ENCODE measurements around the gene OMP.

DNA sequence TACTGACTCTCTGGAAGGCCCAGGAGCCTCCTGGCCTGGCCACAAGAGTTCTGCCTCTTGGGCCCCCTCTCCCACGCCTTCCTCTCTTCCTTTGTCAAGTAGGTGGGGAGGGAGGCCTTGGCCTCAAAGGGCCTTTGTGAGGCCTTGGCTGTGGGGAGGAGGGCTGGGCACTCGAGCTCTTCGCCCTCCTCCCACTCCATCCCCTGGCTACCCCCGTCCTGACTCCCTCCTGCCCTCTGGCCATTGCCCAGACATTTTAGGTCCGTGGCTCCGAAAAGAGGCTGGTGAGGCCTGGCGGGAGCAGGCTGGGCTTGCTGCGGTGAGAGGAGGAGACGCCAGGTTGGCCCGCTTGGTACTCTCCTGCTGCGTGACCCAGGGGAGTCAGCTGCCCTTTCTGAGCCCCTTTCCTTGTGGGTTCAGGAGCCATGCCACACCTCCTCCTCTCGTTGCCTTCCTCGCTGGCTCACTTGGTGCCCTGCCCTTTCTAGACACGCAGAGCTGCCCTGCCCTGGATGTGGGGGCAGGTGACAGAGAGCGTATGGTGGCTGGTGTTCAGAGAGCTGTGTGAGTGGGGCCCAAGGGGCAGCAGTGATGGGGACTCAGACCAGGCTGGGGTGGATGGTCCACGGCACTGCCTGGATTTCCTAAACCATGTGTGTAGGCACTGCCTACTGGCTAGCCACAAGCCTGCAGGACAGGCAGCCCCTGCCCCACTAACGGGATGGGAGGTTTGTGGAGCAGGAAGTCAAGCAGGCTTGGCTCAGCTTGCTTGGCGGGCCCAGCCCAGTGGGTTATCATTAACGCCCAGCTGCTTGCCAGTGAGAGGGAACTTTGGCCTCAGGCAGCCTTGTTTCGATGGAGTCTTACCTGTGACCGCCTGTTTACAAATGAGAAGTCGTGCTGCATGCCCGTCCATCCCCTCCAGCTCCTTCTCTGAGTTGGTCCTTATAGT lies 15.8 kb upstream of the OMP start:
- no peak for TF ChIP-seq MAX (IDR thresholded peaks at IDR 0.05; ENCODE audit: insufficient read depth, insufficient read length)
- TF ChIP-seq, protein P1, sequence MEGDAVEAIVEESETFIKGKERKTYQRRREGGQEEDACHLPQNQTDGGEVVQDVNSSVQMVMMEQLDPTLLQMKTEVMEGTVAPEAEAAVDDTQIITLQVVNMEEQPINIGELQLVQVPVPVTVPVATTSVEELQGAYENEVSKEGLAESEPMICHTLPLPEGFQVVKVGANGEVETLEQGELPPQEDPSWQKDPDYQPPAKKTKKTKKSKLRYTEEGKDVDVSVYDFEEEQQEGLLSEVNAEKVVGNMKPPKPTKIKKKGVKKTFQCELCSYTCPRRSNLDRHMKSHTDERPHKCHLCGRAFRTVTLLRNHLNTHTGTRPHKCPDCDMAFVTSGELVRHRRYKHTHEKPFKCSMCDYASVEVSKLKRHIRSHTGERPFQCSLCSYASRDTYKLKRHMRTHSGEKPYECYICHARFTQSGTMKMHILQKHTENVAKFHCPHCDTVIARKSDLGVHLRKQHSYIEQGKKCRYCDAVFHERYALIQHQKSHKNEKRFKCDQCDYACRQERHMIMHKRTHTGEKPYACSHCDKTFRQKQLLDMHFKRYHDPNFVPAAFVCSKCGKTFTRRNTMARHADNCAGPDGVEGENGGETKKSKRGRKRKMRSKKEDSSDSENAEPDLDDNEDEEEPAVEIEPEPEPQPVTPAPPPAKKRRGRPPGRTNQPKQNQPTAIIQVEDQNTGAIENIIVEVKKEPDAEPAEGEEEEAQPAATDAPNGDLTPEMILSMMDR (IDR thresholded peaks at IDR 0.05; ENCODE audit: extremely low read depth in 1 of 2, insufficient read depth in 1 of 2, low read depth in 1 of 2, low read length in 2 of 2) = no peak
- TF ChIP-seq MYC (IDR thresholded peaks at IDR 0.05; ENCODE audit: low read depth, low read length) = no peak
- TF ChIP-seq EZH2 (IDR thresholded peaks at IDR 0.05; ENCODE audit: borderline replicate concordance, low read depth, low read length, severe bottlenecking) = no peak
- no peak for TF ChIP-seq POLR2A (IDR thresholded peaks at IDR 0.05; ENCODE audit: low read depth, low read length)
- TF ChIP-seq JUN (IDR thresholded peaks at IDR 0.05; ENCODE audit: borderline replicate concordance, insufficient read depth, insufficient read length, low read depth) = no peak
- TF ChIP-seq POLR2AphosphoS5 (IDR thresholded peaks at IDR 0.05; ENCODE audit: insufficient read depth, low read depth, low read length) = no peak

Measured in endothelial cell of umbilical vein (primary cell).